ENCODE measurements around the gene YTHDF1.

DNA sequence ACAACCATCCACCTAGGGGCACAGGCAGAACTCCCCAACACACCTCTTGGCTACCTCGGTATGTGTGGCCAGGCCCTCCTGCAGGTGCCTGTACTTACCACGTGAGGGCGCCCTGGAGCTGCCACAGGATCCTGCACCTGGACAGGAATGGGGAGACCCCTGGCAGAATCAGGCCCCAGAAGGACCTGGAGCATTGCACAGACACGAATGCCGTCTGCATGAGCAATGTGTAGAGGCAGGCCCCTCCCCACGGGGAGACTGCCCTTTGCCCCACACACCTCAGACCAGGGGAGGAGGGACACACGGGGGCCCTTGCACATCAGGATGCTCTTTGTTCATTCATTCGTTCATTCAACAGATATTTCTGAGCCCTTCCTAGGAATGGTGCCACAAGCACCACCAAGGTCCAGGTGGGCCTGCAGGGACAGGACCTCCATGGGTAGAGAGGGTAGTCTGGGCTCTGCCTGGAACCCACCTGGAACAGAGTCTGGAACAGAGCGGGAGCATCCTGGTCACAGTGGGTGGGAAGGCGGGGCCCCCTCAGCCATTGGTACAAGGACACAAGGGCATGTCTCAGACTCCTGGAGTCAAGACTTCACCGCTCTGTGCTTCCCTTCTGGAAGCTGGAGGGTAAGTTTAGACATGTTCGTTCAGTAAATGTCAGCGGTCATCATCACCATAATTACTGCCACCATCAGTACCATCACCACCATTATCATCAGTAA lies 32.3 kb downstream of the YTHDF1 start:
- TF ChIP-seq ZFP3 (CRISPR knock-in tag; IDR thresholded peaks at IDR 0.05) (no peak), CSDC2 (CRISPR knock-in tag; IDR thresholded peaks at IDR 0.05) (no peak), ARNTL (CRISPR knock-in tag; IDR thresholded peaks at IDR 0.05; ENCODE audit: borderline replicate concordance, low read depth) (no peak), BACH2 (CRISPR knock-in tag; IDR thresholded peaks at IDR 0.05; ENCODE audit: borderline replicate concordance) (no peak), RARB (CRISPR knock-in tag; IDR thresholded peaks at IDR 0.05) (no peak), ZNF8 (CRISPR knock-in tag; IDR thresholded peaks at IDR 0.05) (no peak)
- TF ChIP-seq, protein P1, sequence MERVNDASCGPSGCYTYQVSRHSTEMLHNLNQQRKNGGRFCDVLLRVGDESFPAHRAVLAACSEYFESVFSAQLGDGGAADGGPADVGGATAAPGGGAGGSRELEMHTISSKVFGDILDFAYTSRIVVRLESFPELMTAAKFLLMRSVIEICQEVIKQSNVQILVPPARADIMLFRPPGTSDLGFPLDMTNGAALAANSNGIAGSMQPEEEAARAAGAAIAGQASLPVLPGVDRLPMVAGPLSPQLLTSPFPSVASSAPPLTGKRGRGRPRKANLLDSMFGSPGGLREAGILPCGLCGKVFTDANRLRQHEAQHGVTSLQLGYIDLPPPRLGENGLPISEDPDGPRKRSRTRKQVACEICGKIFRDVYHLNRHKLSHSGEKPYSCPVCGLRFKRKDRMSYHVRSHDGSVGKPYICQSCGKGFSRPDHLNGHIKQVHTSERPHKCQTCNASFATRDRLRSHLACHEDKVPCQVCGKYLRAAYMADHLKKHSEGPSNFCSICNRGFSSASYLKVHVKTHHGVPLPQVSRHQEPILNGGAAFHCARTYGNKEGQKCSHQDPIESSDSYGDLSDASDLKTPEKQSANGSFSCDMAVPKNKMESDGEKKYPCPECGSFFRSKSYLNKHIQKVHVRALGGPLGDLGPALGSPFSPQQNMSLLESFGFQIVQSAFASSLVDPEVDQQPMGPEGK (CRISPR knock-in tag; IDR thresholded peaks at IDR 0.05; ENCODE audit: borderline replicate concordance), result no peak
- TF ChIP-seq, protein P2, sequence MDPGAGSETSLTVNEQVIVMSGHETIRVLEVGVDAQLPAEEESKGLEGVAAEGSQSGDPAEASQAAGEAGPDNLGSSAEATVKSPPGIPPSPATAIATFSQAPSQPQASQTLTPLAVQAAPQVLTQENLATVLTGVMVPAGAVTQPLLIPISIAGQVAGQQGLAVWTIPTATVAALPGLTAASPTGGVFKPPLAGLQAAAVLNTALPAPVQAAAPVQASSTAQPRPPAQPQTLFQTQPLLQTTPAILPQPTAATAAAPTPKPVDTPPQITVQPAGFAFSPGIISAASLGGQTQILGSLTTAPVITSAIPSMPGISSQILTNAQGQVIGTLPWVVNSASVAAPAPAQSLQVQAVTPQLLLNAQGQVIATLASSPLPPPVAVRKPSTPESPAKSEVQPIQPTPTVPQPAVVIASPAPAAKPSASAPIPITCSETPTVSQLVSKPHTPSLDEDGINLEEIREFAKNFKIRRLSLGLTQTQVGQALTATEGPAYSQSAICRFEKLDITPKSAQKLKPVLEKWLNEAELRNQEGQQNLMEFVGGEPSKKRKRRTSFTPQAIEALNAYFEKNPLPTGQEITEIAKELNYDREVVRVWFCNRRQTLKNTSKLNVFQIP (CRISPR knock-in tag; IDR thresholded peaks at IDR 0.05; ENCODE audit: borderline replicate concordance, low read depth), result no peak
